GM13976 (cell line): ENCODE data around the gene ZFYVE27.

Experiments
- DNase-seq: peaks from one replicate; pipeline ENCODE4 v3.0.0; 2012; ENCODE audit warnings: low spot score
- in situ Hi-C: fragments of 300-500 bp; cut with MboI; formaldehyde crosslinking; loops from one replicate; pipeline ENCODE4 v1.12.0; 2022; ENCODE audit warnings: low sequenced_read_pairs, mixed read lengths, inconsistent platforms; ENCODE audit not compliant: unreplicated experiment
- TF ChIP-seq, protein P1 (sequence below): IDR thresholded peaks from 2 replicates; pipeline ENCODE4 v1.5.1; 2012; ENCODE audit warnings: borderline replicate concordance, mild to moderate bottlenecking; ENCODE audit not compliant: insufficient read depth; ENCODE audit errors: extremely low read depth, missing control alignments, control extremely low read depth

The ZFYVE27 gene

DNA sequence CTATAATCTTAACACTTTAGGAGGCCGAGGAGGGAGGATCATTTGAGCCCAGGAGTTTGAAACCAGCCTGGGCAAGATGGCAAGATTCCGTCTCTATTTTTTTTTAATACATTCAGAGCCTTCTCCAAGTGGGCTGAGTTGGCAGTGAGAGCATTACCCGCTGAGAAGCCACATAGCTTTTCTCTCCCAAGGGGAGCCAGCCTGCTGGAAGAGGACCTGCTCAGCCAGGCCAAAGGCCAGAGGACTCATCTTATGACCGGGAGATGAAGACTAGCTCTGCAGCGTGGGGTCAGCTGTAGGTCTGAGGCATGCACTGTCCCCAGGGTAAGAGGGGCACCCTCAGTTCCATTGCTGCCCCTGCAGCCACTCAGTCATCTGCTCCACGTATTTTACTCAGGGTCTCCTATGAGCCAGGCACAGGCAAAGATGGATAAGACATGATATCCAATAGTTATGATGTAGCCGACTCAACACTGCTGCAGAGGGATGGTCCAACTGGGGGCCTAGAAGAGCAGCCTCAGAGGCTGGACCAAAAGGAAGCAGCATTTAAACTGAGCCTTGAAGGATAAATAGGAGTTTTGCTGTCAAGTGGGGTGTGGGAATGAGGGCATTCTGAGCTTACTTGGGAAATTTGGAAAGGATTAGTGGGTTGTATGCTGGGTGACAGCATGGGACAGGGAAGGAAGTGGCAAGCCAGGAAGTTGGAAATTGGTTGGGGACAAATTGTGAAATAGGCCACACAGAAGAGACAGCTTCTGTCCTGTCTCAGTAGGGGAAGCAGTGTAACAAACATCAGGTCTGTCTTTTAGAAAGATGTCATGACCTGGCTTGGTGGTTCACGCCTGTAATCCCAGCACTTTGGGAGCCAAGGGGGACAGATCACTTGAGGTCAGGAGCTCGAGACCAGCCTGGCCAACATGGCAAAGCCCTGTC is 25.0 kb upstream of the ZFYVE27 start:
- DNase-seq = no peak
- TF ChIP-seq, protein P1, sequence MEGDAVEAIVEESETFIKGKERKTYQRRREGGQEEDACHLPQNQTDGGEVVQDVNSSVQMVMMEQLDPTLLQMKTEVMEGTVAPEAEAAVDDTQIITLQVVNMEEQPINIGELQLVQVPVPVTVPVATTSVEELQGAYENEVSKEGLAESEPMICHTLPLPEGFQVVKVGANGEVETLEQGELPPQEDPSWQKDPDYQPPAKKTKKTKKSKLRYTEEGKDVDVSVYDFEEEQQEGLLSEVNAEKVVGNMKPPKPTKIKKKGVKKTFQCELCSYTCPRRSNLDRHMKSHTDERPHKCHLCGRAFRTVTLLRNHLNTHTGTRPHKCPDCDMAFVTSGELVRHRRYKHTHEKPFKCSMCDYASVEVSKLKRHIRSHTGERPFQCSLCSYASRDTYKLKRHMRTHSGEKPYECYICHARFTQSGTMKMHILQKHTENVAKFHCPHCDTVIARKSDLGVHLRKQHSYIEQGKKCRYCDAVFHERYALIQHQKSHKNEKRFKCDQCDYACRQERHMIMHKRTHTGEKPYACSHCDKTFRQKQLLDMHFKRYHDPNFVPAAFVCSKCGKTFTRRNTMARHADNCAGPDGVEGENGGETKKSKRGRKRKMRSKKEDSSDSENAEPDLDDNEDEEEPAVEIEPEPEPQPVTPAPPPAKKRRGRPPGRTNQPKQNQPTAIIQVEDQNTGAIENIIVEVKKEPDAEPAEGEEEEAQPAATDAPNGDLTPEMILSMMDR = no peak
- in situ Hi-C loops = no loop called here

DNA sequence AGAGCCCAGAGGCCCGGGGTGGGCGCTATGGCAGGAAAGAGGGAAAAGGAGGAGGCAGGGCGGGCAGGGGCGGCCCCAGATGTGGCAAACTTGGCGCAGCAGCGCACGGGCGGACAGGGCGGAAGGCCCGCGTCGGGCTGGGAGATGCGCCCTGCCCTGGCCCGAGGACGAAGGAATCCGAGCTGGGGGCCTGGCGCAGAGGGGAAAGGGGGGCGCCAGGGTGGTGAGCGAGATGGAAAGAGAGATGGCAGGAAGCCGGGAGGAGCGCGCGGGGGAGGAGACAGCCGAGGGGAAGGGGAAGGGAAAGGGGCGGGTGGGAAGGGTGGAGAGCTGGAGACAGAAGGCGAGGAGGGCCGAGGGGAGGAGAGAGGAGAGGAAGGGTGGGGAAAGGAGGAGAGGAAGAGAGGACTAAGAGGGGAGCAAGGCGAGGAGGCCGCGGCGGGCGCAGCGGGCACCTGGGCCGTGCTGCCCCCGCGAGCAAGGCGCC is 23.5 kb upstream of the ZFYVE27 start, which contains the start of gene MARVELD1:
MARVELD1 (plus strand) TSS at position 392 of the 487 bp plus-strand sequence. CDS start 147 bp downstream, outside the sequence.
- TF ChIP-seq, protein P1 = no peak
- in situ Hi-C loops = no loop called here
- DNase-seq = peak; percentile 61

DNA sequence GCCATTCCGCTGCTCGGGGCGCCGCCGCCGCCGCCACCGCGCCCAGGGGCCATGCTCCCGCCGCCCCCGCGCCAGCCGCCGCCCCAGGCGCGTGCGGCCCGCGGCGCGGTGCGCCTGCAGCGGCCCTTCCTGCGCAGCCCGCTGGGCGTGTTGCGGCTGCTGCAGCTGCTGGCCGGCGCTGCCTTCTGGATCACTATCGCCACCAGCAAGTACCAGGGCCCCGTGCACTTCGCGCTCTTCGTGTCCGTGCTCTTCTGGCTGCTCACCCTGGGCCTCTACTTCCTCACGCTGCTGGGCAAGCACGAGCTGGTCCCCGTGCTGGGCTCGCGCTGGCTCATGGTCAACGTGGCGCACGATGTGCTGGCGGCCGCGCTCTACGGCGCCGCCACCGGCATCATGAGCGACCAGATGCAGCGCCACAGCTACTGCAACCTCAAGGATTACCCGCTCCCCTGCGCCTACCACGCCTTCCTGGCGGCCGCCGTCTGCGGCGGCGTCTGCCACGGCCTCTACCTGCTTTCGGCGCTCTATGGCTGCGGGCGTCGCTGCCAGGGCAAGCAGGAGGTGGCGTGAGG is 23.0 kb upstream of the ZFYVE27 start:
- TF ChIP-seq, protein P1 = peak; percentile 40
- in situ Hi-C loops = no loop called here
- DNase-seq = peak; percentile 87

DNA sequence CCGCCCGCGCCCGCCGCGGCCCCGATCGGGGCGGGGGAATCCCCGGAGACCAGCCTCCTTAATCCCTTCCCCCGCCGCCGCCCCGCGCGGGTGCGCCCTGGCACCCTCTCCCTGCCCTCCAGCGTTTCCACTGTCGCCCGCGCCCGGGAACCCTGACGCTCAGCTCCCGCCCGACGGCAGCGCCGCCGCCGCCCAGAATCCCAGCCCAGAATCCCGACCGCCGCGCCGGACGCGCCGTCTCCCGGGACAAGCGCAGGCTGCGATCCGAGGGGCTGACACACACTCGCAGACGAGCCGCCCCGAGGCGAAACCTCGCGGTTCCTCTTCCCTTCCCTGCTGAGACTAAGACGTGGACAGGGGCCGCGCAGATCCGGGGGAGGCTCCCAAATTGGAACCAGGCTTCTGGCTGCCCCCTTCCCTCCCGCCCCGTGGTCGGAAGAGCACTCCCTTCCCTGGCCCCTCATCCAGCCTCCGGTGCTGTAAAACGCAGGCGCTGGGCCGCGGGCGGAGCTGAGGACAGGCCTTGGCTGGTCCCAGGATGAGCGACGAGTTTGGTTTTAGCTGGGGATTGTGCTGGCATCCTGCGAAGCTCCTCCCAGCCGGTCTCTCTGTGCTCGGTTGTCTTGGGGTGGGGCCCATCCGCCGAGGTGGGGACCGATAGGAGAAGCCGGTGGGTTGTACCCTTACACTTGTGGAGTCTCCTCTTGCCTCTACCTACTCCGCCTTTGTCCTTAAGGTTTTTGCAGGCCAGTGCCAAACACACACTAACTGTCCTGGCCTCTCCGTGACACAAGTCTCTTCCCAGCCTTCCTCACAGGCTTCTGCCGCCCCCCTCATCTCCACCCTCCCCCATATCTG is 22.3 kb upstream of the ZFYVE27 start:
- in situ Hi-C loops = no loop called here
- TF ChIP-seq, protein P1 = no peak
- DNase-seq = peak; percentile 75

DNA sequence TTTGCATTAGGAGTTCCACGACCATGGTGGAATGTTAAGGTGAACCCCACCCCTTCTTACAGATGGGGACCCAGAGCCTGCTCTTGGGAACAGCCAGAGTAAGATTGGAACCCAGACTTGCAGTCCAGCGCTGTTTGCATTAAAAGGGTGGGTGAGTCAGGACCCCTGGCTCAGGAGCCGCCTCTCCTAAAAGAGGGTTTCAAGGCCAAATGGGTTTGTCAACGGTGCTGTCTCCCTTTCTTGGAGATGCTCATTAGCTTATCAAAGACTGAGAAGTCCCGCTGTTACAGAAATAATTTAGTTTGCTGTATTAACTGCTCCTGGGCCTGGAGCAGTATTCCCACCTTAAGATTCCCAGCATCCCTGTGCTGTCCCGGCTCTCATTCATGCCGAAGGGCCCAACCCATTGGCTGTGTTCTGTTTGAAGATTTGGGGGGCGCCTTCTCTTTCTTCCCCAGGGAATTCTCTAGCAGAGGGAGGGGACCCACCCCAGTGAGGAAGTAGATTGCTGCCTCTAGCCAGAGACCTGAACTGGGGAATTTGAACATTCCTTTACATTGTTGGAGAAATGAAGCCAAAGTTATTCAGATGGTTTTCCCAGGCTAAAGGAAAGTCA is 21.6 kb upstream of the ZFYVE27 start:
- TF ChIP-seq, protein P1 = no peak
- no peak for DNase-seq
- in situ Hi-C loops = no loop called here
